ENCODE measurements around the gene GRK5. TPM values are rescaled to one million over a fixed set of nuclear protein-coding genes. Genes with fewer than 3 reads are reported as not detected.

Gene GRK5
- total RNA-seq, 1 experiment from 2014 or later, result 29.0 TPM

- Histone ChIP-seq H3K4me3 (ENCODE audit: low read depth in 2 of 2, low read length in 2 of 2) (no peak overlapping the region), H3K4me1 (ENCODE audit: control insufficient read depth, insufficient read depth, low read length) (peaks cover 53% of the 10 kb centered on the region), H3K27me3 (ENCODE audit: control insufficient read depth, insufficient read depth, low read length) (no peaks in the 10 kb centered on the region), H3K9me3 (ENCODE audit: control insufficient read depth, insufficient read depth, low read depth, low read length) (no peaks in the 10 kb centered on the region), H3K27ac (ENCODE audit: low read length) (0 out of 2 replicates have a peak overlapping the region, but pooled peaks have one; percentile 18), H3K36me3 (ENCODE audit: control insufficient read depth, insufficient read depth, low read length) (no peaks in the 10 kb centered on the region)
- intact Hi-C loops (cut with micrococcal nuclease; ENCODE audit: unreplicated experiment) (no loop called here), in situ Hi-C loops (cut with HindIII; ENCODE audit: low pct_unique_long_range_greater_than_20kb, low sequenced_read_pairs) (no loop called here)
- TF ChIP-seq CTCF (IDR thresholded peaks at IDR 0.05), result no peak
- no peak for TF ChIP-seq REST (IDR thresholded peaks at IDR 0.05; ENCODE audit: insufficient read depth in 1 of 2, low read depth in 2 of 2, low read length in 1 of 2)
- TF ChIP-seq POLR2AphosphoS5 (IDR thresholded peaks at IDR 0.05; ENCODE audit: low read depth, low read length), result no peak
- no peak for TF ChIP-seq TCF7L2 (IDR thresholded peaks at IDR 0.05; ENCODE audit: low read depth, low read length)
- TF ChIP-seq SIN3A (IDR thresholded peaks at IDR 0.05; ENCODE audit: borderline replicate concordance, insufficient read depth, low read depth, low read length), result no peak
- CTCF ChIA-PET, result interaction anchor here (1.0 kb wide), 1 partner anchor 61 kb away, joined by 3 read pairs; no protein-coding TSS in a partner anchor
- no peak for DNase-seq (ENCODE audit: low read depth, low spot score)
- no TSS peak for BruUV-seq (replicated peaks)
- no peak for ATAC-seq
- POLR2A ChIA-PET, result interaction anchor here (0.6 kb wide), 2 partner anchors 12 to 14 kb away, joined by 3 to 13 read pairs; no protein-coding TSS in a partner anchor
These were observed 60.0 kb downstream of the GRK5 start for GRCh38 chr10:119267384-119267783.

GRCh38 chr10:119268428-119268827 lies 61.1 kb downstream of the GRK5 start:
- POLR2A ChIA-PET, result no interaction called here
- no peaks in the 10 kb centered on the region for H3K27me3 ChIP-seq (ENCODE audit: control insufficient read depth, insufficient read depth, low read length)

More at GRCh38 chr10:119268428-119268827, 61.1 kb downstream of the GRK5 start:
- Histone ChIP-seq H3K27ac (ENCODE audit: low read length) (peak overlapping the region; percentile 73), H3K9me3 (ENCODE audit: control insufficient read depth, insufficient read depth, low read depth, low read length) (no peaks in the 10 kb centered on the region), H3K4me3 (ENCODE audit: low read depth in 2 of 2, low read length in 2 of 2) (no peak overlapping the region), H3K36me3 (ENCODE audit: control insufficient read depth, insufficient read depth, low read length) (no peaks in the 10 kb centered on the region), H3K4me1 (ENCODE audit: control insufficient read depth, insufficient read depth, low read length) (peaks cover 63% of the 10 kb centered on the region)
- no peak for DNase-seq (ENCODE audit: low read depth, low spot score)
- BruUV-seq (replicated peaks), result no TSS peak
- TF ChIP-seq TCF7L2 (IDR thresholded peaks at IDR 0.05; ENCODE audit: low read depth, low read length), result no peak
- TF ChIP-seq REST (IDR thresholded peaks at IDR 0.05; ENCODE audit: insufficient read depth in 1 of 2, low read depth in 2 of 2, low read length in 1 of 2), result no peak
- TF ChIP-seq CTCF (IDR thresholded peaks at IDR 0.05), result no peak
- no peak for TF ChIP-seq POLR2AphosphoS5 (IDR thresholded peaks at IDR 0.05; ENCODE audit: low read depth, low read length)
- no peak for TF ChIP-seq SIN3A (IDR thresholded peaks at IDR 0.05; ENCODE audit: borderline replicate concordance, insufficient read depth, low read depth, low read length)
- intact Hi-C loops (cut with micrococcal nuclease; ENCODE audit: unreplicated experiment), result no loop called here
- in situ Hi-C loops (cut with HindIII; ENCODE audit: low pct_unique_long_range_greater_than_20kb, low sequenced_read_pairs), result no loop called here
- CTCF ChIA-PET, result interaction anchor here (0.5 kb wide), 1 partner anchor 152 kb away, joined by 3 read pairs; no protein-coding TSS in a partner anchor
- no peak for ATAC-seq

Measured in Panc1 (cell line).